H9 (cell line): ENCODE data around the gene HES1. TPM values are rescaled to one million over a fixed set of nuclear protein-coding genes. Genes with fewer than 3 reads are reported as not detected.
"Not testable (repeated sequence)": the region's sequence is repeated elsewhere in the genome, so short reads cannot be mapped to it uniquely, and the experiment has no call there.

Experiments
- DNase-seq: peaks from one replicate; pipeline ENCODE4 v3.0.0-alpha.2; 2017
- H2AFZ ChIP-seq: one replicate; pipeline ENCODE4 v1.6.1; 2013; ENCODE audit warnings: mild to moderate bottlenecking, low read length, control low read depth, moderate library complexity
- H2AK5ac ChIP-seq: 2 replicates; pipeline ENCODE4 v1.6.1; 2013; ENCODE audit warnings: low read length, control low read depth, mixed read lengths; ENCODE audit not compliant: insufficient read length
- H2BK120ac ChIP-seq: one replicate; pipeline ENCODE4 v1.6.1; 2013; ENCODE audit warnings: low read depth, mild to moderate bottlenecking, low read length, control low read depth, inconsistent platforms; ENCODE audit not compliant: poor library complexity, severe bottlenecking
- H2BK12ac ChIP-seq: 2 replicates; pipeline ENCODE4 v1.6.1; 2013; ENCODE audit warnings: low read length, control low read depth, mixed read lengths, low read depth; ENCODE audit not compliant: insufficient read length
- H2BK15ac ChIP-seq: 2 replicates; pipeline ENCODE4 v1.6.1; 2013; ENCODE audit warnings: low read depth, low read length, control low read depth
- H2BK20ac ChIP-seq: one replicate; pipeline ENCODE4 v1.6.1; 2013; ENCODE audit warnings: low read depth, mild to moderate bottlenecking, low read length, control low read depth, inconsistent platforms; ENCODE audit not compliant: poor library complexity, severe bottlenecking
- H2BK5ac ChIP-seq: 2 replicates; pipeline ENCODE4 v1.6.1; 2013; ENCODE audit warnings: low read length, control low read depth, mixed read lengths; ENCODE audit not compliant: insufficient read length
- H3K14ac ChIP-seq: 2 replicates; pipeline ENCODE4 v1.6.1; 2013; ENCODE audit warnings: low read length, control low read depth; ENCODE audit not compliant: insufficient read depth
- H3K18ac ChIP-seq: 2 replicates; pipeline ENCODE4 v1.6.1; 2013; ENCODE audit warnings: low read depth, mild to moderate bottlenecking, mixed read lengths, low read length, control low read depth; ENCODE audit not compliant: insufficient read length
- H3K23ac ChIP-seq: 2 replicates; pipeline ENCODE4 v1.6.1; 2013; ENCODE audit warnings: low read length, control low read depth, mixed read lengths, low read depth; ENCODE audit not compliant: insufficient read length
- H3K23me2 ChIP-seq: 2 replicates; pipeline ENCODE4 v1.6.1; 2013; ENCODE audit warnings: low read depth, mild to moderate bottlenecking, mixed read lengths, low read length, control low read depth; ENCODE audit not compliant: insufficient read length, poor library complexity, severe bottlenecking
- H3K27ac ChIP-seq: 2 replicates; pipeline ENCODE4 v1.5.1; 2013; ENCODE audit warnings: low read length, control low read depth, mixed read lengths, low read depth; ENCODE audit not compliant: insufficient read length
- H3K27me3 ChIP-seq: 2 replicates; pipeline ENCODE4 v1.6.1; 2013; ENCODE audit warnings: low read length, control low read depth, inconsistent platforms; ENCODE audit not compliant: insufficient read depth
- H3K4ac ChIP-seq: 2 replicates; pipeline ENCODE4 v1.6.1; 2013; ENCODE audit warnings: low read depth, mild to moderate bottlenecking, control low read depth, inconsistent platforms, low read length, moderate library complexity
- H3K4me1 ChIP-seq: 2 replicates; pipeline ENCODE4 v1.6.1; 2013; ENCODE audit warnings: low read length, control low read depth, inconsistent platforms; ENCODE audit not compliant: insufficient read depth
- H3K4me2 ChIP-seq: 2 replicates; pipeline ENCODE4 v1.6.1; 2013; ENCODE audit warnings: low read length, control low read depth, mixed read lengths; ENCODE audit not compliant: insufficient read length, insufficient read depth
- H3K56ac ChIP-seq: 2 replicates; pipeline ENCODE4 v1.6.1; 2013; ENCODE audit warnings: low read depth, mild to moderate bottlenecking, mixed read lengths, low read length, control low read depth; ENCODE audit not compliant: insufficient read length
- H3K79me1 ChIP-seq: 2 replicates; pipeline ENCODE4 v1.6.1; 2013; ENCODE audit warnings: low read depth, mild to moderate bottlenecking, moderate library complexity, low read length, control low read depth, inconsistent platforms; ENCODE audit not compliant: insufficient read depth, poor library complexity, severe bottlenecking
- H3K79me2 ChIP-seq: 2 replicates; pipeline ENCODE4 v1.6.1; 2013; ENCODE audit warnings: low read length, control low read depth, inconsistent platforms; ENCODE audit not compliant: insufficient read depth
- H3K9ac ChIP-seq: 2 replicates; pipeline ENCODE4 v1.6.1; 2013; ENCODE audit warnings: low read length, control low read depth, mixed read lengths; ENCODE audit not compliant: insufficient read length; ENCODE audit errors: extremely low read depth
- H3K9me3 ChIP-seq: one replicate; pipeline ENCODE4 v1.6.1; 2013; ENCODE audit warnings: low read depth, low read length, inconsistent platforms; ENCODE audit not compliant: control insufficient read depth
- H3T11ph ChIP-seq: one replicate; pipeline ENCODE4 v1.6.1; 2013; ENCODE audit warnings: mild to moderate bottlenecking, low read length, control low read depth, inconsistent platforms
- H4K20me1 ChIP-seq: one replicate; pipeline ENCODE4 v1.6.1; 2013; ENCODE audit not compliant: control insufficient read depth, insufficient read length, insufficient read depth
- H4K5ac ChIP-seq: 2 replicates; pipeline ENCODE4 v1.6.1; 2013; ENCODE audit warnings: low read depth, mild to moderate bottlenecking, mixed read lengths, low read length, control low read depth; ENCODE audit not compliant: insufficient read length
- H4K8ac ChIP-seq: replicated peaks from 2 replicates; pipeline ENCODE4 v1.6.1; 2013; ENCODE audit warnings: low read length, control low read depth, mixed read lengths, low read depth; ENCODE audit not compliant: insufficient read length
- H4K91ac ChIP-seq: 2 replicates; pipeline ENCODE4 v1.6.1; 2013; ENCODE audit warnings: low read depth, mild to moderate bottlenecking, moderate library complexity, mixed read lengths, low read length, control low read depth; ENCODE audit not compliant: insufficient read length
- H3K27ac Mint-ChIP-seq, 3 experiments: 2 replicates in 2 of 3; 3 replicates in 1 of 3; pipeline ENCODE4 v1.8.0; 2020 to 2021; ENCODE audit warnings: mixed read lengths in 3 of 3, mild to moderate bottlenecking in 1 of 3, moderate library complexity in 1 of 3
- H3K27me3 Mint-ChIP-seq: 2 replicates; pipeline ENCODE4 v1.8.0; 2021; ENCODE audit warnings: low read depth, mild to moderate bottlenecking, moderate library complexity, mixed read lengths
- H3K36me3 Mint-ChIP-seq, 3 experiments: 2 replicates in 2 of 3; 3 replicates in 1 of 3; pipeline ENCODE4 v1.8.0; 2020 to 2021; ENCODE audit warnings: low read depth in 3 of 3, mixed read lengths in 3 of 3; ENCODE audit not compliant: insufficient read depth in 1 of 3
- H3K4me1 Mint-ChIP-seq, 2 experiments: 2 replicates each; pipeline ENCODE4 v1.8.0; 2020; ENCODE audit warnings: mixed read lengths in 2 of 2
- H3K4me3 Mint-ChIP-seq, 2 experiments: 2 replicates in 1 of 2; 3 replicates in 1 of 2; pipeline ENCODE4 v1.8.0; 2020 to 2021; ENCODE audit warnings: mild to moderate bottlenecking in 2 of 2, mixed read lengths in 2 of 2, moderate library complexity in 1 of 2
- H3K9me3 Mint-ChIP-seq, 2 experiments: 2 replicates in 1 of 2; 3 replicates in 1 of 2; pipeline ENCODE4 v1.8.0; 2020; ENCODE audit warnings: mild to moderate bottlenecking in 2 of 2, mixed read lengths in 2 of 2, moderate library complexity in 1 of 2
- CTCF ChIP-seq: fragments of 200-600 bp; sonication (generic); conservative IDR thresholded peaks from 3 replicates; pipeline ENCODE4 v1.8.0; 2021; ENCODE audit warnings: antibody characterized with exemption, mild to moderate bottlenecking
- WGBS: extraction: QIAGEN DNeasy Blood & Tissue Kit; methylation state at CpG from one replicate; pipeline ENCODE4 v1.1.7; 2013; ENCODE audit warnings: missing lambda C conversion rate, low lambda C conversion rate, mixed read lengths; ENCODE audit not compliant: insufficient read length; ENCODE audit errors: extremely low coverage; 5-methylcytosine and 5-hydroxymethylcytosine counted together
- total RNA-seq: library from RNA; stranded (reverse); gene quantifications from 2 replicates; pipeline ENCODE4 v1.2.1, GENCODE V29; 2021

The HES1 gene
- total RNA-seq, 1 experiment from 2014 or later, result 23.2 TPM

- peak; percentile 56 for DNase-seq
- Histone ChIP-seq H3K4me1 (peaks cover 6% of the 10 kb centered on the region; the same call in 1 of the 2 replicates), H3K4ac (no peak overlapping the region), H3K27ac (no peak overlapping the region), H3T11ph (no peak overlapping the region), H2BK15ac (no peak overlapping the region), H2AFZ (no peak overlapping the region), H3K79me2 (no peaks in the 10 kb centered on the region), H3K18ac (no peak overlapping the region), H3K23ac (no peak overlapping the region), H4K5ac (no peak overlapping the region), H2BK5ac (no peak overlapping the region), H4K8ac (no peak overlapping the region), H3K4me2 (no peak overlapping the region), H2AK5ac (no peak overlapping the region), H4K91ac (no peak overlapping the region), H3K14ac (no peak overlapping the region), H2BK120ac (no peak overlapping the region), H3K9me3 (no peaks in the 10 kb centered on the region), H2BK20ac (no peak overlapping the region), H3K9ac (no peak overlapping the region), H2BK12ac (no peak overlapping the region), H3K56ac (no peak overlapping the region), H3K27me3 (no peaks in the 10 kb centered on the region), H3K79me1 (no peaks in the 10 kb centered on the region), H4K20me1 (no peaks in the 10 kb centered on the region), H3K23me2 (no peaks in the 10 kb centered on the region)
- peaks cover 42 to 45% of the 10 kb centered on the region in 2 experiments for H3K4me1 Mint-ChIP-seq
- no peak overlapping the region for H3K4me3 Mint-ChIP-seq
- no CpG with 5 or more reads among the region's 18 CpGs for whole genome bisulfite sequencing
- H3K9me3 Mint-ChIP-seq, result no peaks in the 10 kb centered on the region
- H3K36me3 Mint-ChIP-seq, result peaks cover 0 to 2% (median 0%) of the 10 kb centered on the region in 3 experiments; a peak in 2 of 7 replicates
- peaks cover 10% of the 10 kb centered on the region for H3K27me3 Mint-ChIP-seq
- peak overlapping the region in 1 of 3 experiments; percentile 27; a peak in 3 of 7 replicates for H3K27ac Mint-ChIP-seq
- no peak for TF ChIP-seq CTCF
These were observed 46.4 kb upstream of the HES1 start for GRCh38 chr3:194089357-194090177.

- H3K23ac ChIP-seq, H3K4me2 ChIP-seq, H3K27ac Mint-ChIP-seq, H2BK20ac ChIP-seq, H2BK15ac ChIP-seq, H3K9ac ChIP-seq, H3K27ac ChIP-seq, H4K5ac ChIP-seq, H3K9me3 Mint-ChIP-seq, H3K79me1 ChIP-seq, DNase-seq, H2BK120ac ChIP-seq, H3K27me3 ChIP-seq, H4K8ac ChIP-seq, H2AFZ ChIP-seq, H3K4me1 ChIP-seq, H3T11ph ChIP-seq, H3K27me3 Mint-ChIP-seq, H3K36me3 Mint-ChIP-seq, H2BK12ac ChIP-seq, H3K9me3 ChIP-seq, H2AK5ac ChIP-seq, H4K91ac ChIP-seq, H3K4me3 Mint-ChIP-seq, H3K4ac ChIP-seq, H3K14ac ChIP-seq, H3K79me2 ChIP-seq, H3K18ac ChIP-seq, H4K20me1 ChIP-seq, H3K23me2 ChIP-seq, H2BK5ac ChIP-seq, H3K56ac ChIP-seq: not testable (repeated sequence)
- H3K4me1 Mint-ChIP-seq, result peaks cover 38 to 39% of the 10 kb centered on the region in 2 experiments
- no CpG with 5 or more reads among the region's 10 CpGs for WGBS
These were observed 45.8 kb upstream of the HES1 start for GRCh38 chr3:194090178-194090555.
